A549 (cell line): ENCODE results near the gene ARHGDIA.

Source experiments
- BHLHE40 ChIP-seq: IDR thresholded peaks from 2 replicates; pipeline ENCODE4 v1.6.1; 2012; ENCODE audit warnings: low read depth, low read length, inconsistent platforms
- CBX8 ChIP-seq: fragments of 200-600 bp; sonication (generic); IDR thresholded peaks from 2 replicates; pipeline ENCODE4 v1.6.1; 2016
- CEBPB ChIP-seq, 2 experiments: fragments of >200 bp in 1 of 2; sonication (Bioruptor Twin) in 1 of 2; formaldehyde crosslinking in 1 of 2; IDR thresholded peaks; 2 replicates each; pipeline ENCODE4 v1.6.1; 2012 to 2016
- CTCF ChIP-seq: fragments of >200 bp; sonication (Bioruptor Twin); formaldehyde crosslinking; IDR thresholded peaks from 3 replicates; pipeline ENCODE4 v1.5.1; 2016
- EP300 ChIP-seq, 2 experiments: fragments of >200 bp; sonication (Bioruptor Twin); formaldehyde crosslinking; IDR thresholded peaks; 2 replicates in 1 of 2; 3 replicates in 1 of 2; pipeline ENCODE4 v1.6.1; 2016 to 2017
- JUN ChIP-seq, 2 experiments: fragments of >200 bp; sonication (Bioruptor Twin); formaldehyde crosslinking; IDR thresholded peaks; 2 replicates in 1 of 2; 3 replicates in 1 of 2; pipeline ENCODE4 v1.6.1; 2016 to 2017
- KDM5A ChIP-seq: fragments of 200-600 bp; sonication (generic); IDR thresholded peaks from 2 replicates; pipeline ENCODE4 v1.6.1; 2016; ENCODE audit warnings: antibody characterized with exemption, mild to moderate bottlenecking
- NR3C1 ChIP-seq: fragments of >200 bp; sonication (Bioruptor Twin); formaldehyde crosslinking; IDR thresholded peaks from 3 replicates; pipeline ENCODE4 v1.6.1; 2017
- POLR2A ChIP-seq: IDR thresholded peaks from 2 replicates; pipeline ENCODE4 v1.6.1; 2012; ENCODE audit warnings: mild to moderate bottlenecking, low read length
- RCOR1 ChIP-seq: fragments of 150-350 bp; IDR thresholded peaks from 2 replicates; pipeline ENCODE4 v1.6.1; 2014; ENCODE audit warnings: antibody characterized with exemption, low read length, low read depth
- SMC3 ChIP-seq: fragments of >200 bp; sonication (Bioruptor Twin); formaldehyde crosslinking; IDR thresholded peaks from 3 replicates; pipeline ENCODE4 v1.6.1; 2018; ENCODE audit warnings: inconsistent platforms

GRCh38 chr17:81905993-81906392 lies 34.9 kb upstream of the ARHGDIA start:
- no peak for TF ChIP-seq POLR2A
- TF ChIP-seq RCOR1: no peak
- TF ChIP-seq CTCF: no peak
- TF ChIP-seq EP300 (IDR thresholded peaks at IDR 0.05): no peak
- no peak for TF ChIP-seq SMC3
- no peak for TF ChIP-seq KDM5A
- TF ChIP-seq CEBPB (IDR thresholded peaks at IDR 0.05): no peak
- TF ChIP-seq JUN (IDR thresholded peaks at IDR 0.05): no peak
- no peak for TF ChIP-seq NR3C1
- no peak for TF ChIP-seq BHLHE40
- no peak for TF ChIP-seq CBX8
